Neural cell (in vitro differentiated cells): ENCODE results near the gene SND1.

Experiments
- CTCF ChIP-seq: fragments of 450-650 bp; IDR thresholded peaks from 2 replicates; pipeline ENCODE4 v1.5.1; 2014; ENCODE audit warnings: antibody characterized with exemption, mild to moderate bottlenecking, moderate library complexity; ENCODE audit not compliant: poor library complexity, severe bottlenecking
- EZH2 ChIP-seq: fragments of 200-600, 300-800 bp; shearing (Covaris generic), sonication (generic); IDR thresholded peaks from 2 replicates; pipeline ENCODE4 v1.6.1; 2014; ENCODE audit warnings: antibody characterized with exemption, low read length, borderline replicate concordance, mild to moderate bottlenecking; ENCODE audit not compliant: insufficient read depth, poor library complexity, severe bottlenecking
- RAD21 ChIP-seq: fragments of 450-650 bp; conservative IDR thresholded peaks from 2 replicates; pipeline ENCODE4 v1.6.1; 2014; ENCODE audit warnings: antibody characterized with exemption, mild to moderate bottlenecking, moderate library complexity

- TF ChIP-seq CTCF (no peak), EZH2 (no peak), RAD21 (no peak)
Measured at GRCh38 chr7:128045766-128046165, 393.8 kb downstream of the SND1 start.
